ENCODE measurements around the gene CNTN4. TPM values are rescaled to one million over a fixed set of nuclear protein-coding genes. Genes with fewer than 3 reads are reported as not detected.

The CNTN4 gene
- polyA plus RNA-seq, 1 experiment = not detected

GRCh38 chr3:2976796-2977195 lies 878.1 kb downstream of the CNTN4 start:
- Histone ChIP-seq H3K4me3 (ENCODE audit: low read depth, low read length) (no peak overlapping the region), H3K27me3 (ENCODE audit: control insufficient read depth, insufficient read depth, low read length) (no peaks in the 10 kb centered on the region), H3K36me3 (ENCODE audit: control insufficient read depth, insufficient read depth, low read length) (no peaks in the 10 kb centered on the region)
- DNase-seq (ENCODE audit: low read depth) = no peak
- CTCF ChIA-PET = interaction anchor here (0.6 kb wide), 1 partner anchor 260 kb away, joined by 4 read pairs; no protein-coding TSS in a partner anchor
- POLR2A ChIA-PET = no interaction called here
- TF ChIP-seq CTCF (IDR thresholded peaks at IDR 0.05; ENCODE audit: insufficient read depth, low read depth, low read length) = no peak

- TF ChIP-seq CTCF (IDR thresholded peaks at IDR 0.05; ENCODE audit: insufficient read depth, low read depth, low read length) = no peak
- H3K4me3 ChIP-seq (ENCODE audit: low read depth, low read length) = no peak overlapping the region
- no peaks in the 10 kb centered on the region for H3K27me3 ChIP-seq (ENCODE audit: control insufficient read depth, insufficient read depth, low read length)
- POLR2A ChIA-PET = no interaction called here
- H3K36me3 ChIP-seq (ENCODE audit: control insufficient read depth, insufficient read depth, low read length) = no peaks in the 10 kb centered on the region
- CTCF ChIA-PET = interaction anchor here (0.6 kb wide), 1 partner anchor 279 kb away, joined by 6 read pairs; no protein-coding TSS in a partner anchor
- DNase-seq (ENCODE audit: low read depth) = no peak
Observed at GRCh38 chr3:2978977-2979732, 880.5 kb downstream of the CNTN4 start.

- CTCF ChIA-PET = no interaction called here
- no peaks in the 10 kb centered on the region for H3K27me3 ChIP-seq (ENCODE audit: control insufficient read depth, insufficient read depth, low read length)
- POLR2A ChIA-PET = no interaction called here
- H3K4me3 ChIP-seq (ENCODE audit: low read depth, low read length) = no peak overlapping the region
- no peaks in the 10 kb centered on the region for H3K36me3 ChIP-seq (ENCODE audit: control insufficient read depth, insufficient read depth, low read length)
- no peak for DNase-seq (ENCODE audit: low read depth)
- no peak for TF ChIP-seq CTCF (IDR thresholded peaks at IDR 0.05; ENCODE audit: insufficient read depth, low read depth, low read length)
Observed at GRCh38 chr3:2984005-2984830, 885.6 kb downstream of the CNTN4 start.

GRCh38 chr3:2984831-2985220 lies 886.2 kb downstream of the CNTN4 start:
- no peak for DNase-seq (ENCODE audit: low read depth)
- H3K4me3 ChIP-seq (ENCODE audit: low read depth, low read length) = no peak overlapping the region
- POLR2A ChIA-PET = no interaction called here
- no peaks in the 10 kb centered on the region for H3K27me3 ChIP-seq (ENCODE audit: control insufficient read depth, insufficient read depth, low read length)
- no peaks in the 10 kb centered on the region for H3K36me3 ChIP-seq (ENCODE audit: control insufficient read depth, insufficient read depth, low read length)
- no peak for TF ChIP-seq CTCF (IDR thresholded peaks at IDR 0.05; ENCODE audit: insufficient read depth, low read depth, low read length)
- CTCF ChIA-PET = no interaction called here

GRCh38 chr3:2985479-2985878 lies 886.8 kb downstream of the CNTN4 start:
- ChIA-PET CTCF (no interaction called here), POLR2A (no interaction called here)
- no peak for TF ChIP-seq CTCF (IDR thresholded peaks at IDR 0.05; ENCODE audit: insufficient read depth, low read depth, low read length)
- Histone ChIP-seq H3K36me3 (ENCODE audit: control insufficient read depth, insufficient read depth, low read length) (no peaks in the 10 kb centered on the region), H3K4me3 (ENCODE audit: low read depth, low read length) (no peak overlapping the region), H3K27me3 (ENCODE audit: control insufficient read depth, insufficient read depth, low read length) (no peaks in the 10 kb centered on the region)
- no peak for DNase-seq (ENCODE audit: low read depth)

All from BJ (cell line).